Naive thymus-derived CD4-positive, alpha-beta T cell (primary cell): Measurements from ENCODE around the gene HOXB3. TPM values are rescaled to one million over a fixed set of nuclear protein-coding genes. Genes with fewer than 3 reads are reported as not detected.
A peak's percentile ranks its signal among the peaks of the same experiment; 100 is the strongest.

ENCODE experiments used
- ATAC-seq: fragments of 150-1000 bp; cut with Tn5 transposase; 2 replicates; pipeline ENCODE4 v1.10.0; 2021; ENCODE audit warnings: mild to moderate bottlenecking, moderate library complexity
- CTCF ChIA-PET: fragments of 350-600 bp; sonication (Branson Sonifier 250); formaldehyde crosslinking; loops from one replicate; lab custom pipeline; 2021; ENCODE audit warnings: antibody characterized with exemption; lab: Charles Lee
- POLR2A ChIA-PET: fragments of 350-600 bp; sonication (Branson Sonifier 250); formaldehyde crosslinking; loops from one replicate; lab custom pipeline; 2021; ENCODE audit warnings: antibody characterized with exemption, inconsistent platforms; lab: Charles Lee
- DNase-seq, 9 donors: peaks; one replicate each; pipeline versions ENCODE4 v3.0.0 to v3.0.0-alpha.2; 2020 to 2022; ENCODE audit warnings: mixed read lengths in 1 of 9
- H3K27ac ChIP-seq: one replicate; pipeline ENCODE4 v1.7.0; 2013; ENCODE audit warnings: mild to moderate bottlenecking, low read depth, low read length, moderate library complexity
- H3K27me3 ChIP-seq, 2 donors: one replicate each; pipeline ENCODE4 v1.7.0; 2013; ENCODE audit warnings: low read length in 2 of 2, mild to moderate bottlenecking in 2 of 2, moderate library complexity in 2 of 2; ENCODE audit not compliant: control insufficient read depth in 2 of 2, insufficient read depth in 2 of 2
- H3K36me3 ChIP-seq, 3 experiments: 1 replicate in 2 of 3; 2 replicates in 1 of 3; pipeline ENCODE4 v1.7.0; 2013; ENCODE audit warnings: low read length in 3 of 3, mild to moderate bottlenecking in 3 of 3, moderate library complexity in 1 of 3; ENCODE audit not compliant: insufficient read depth in 3 of 3, control insufficient read depth in 2 of 3
- H3K4me1 ChIP-seq, 2 donors: one replicate each; pipeline ENCODE4 v1.7.0; 2013; ENCODE audit warnings: low read length in 2 of 2, mild to moderate bottlenecking in 2 of 2, moderate library complexity in 1 of 2; ENCODE audit not compliant: control insufficient read depth in 2 of 2, insufficient read depth in 2 of 2
- H3K4me3 ChIP-seq: 2 replicates; pipeline ENCODE4 v1.7.0; 2013; ENCODE audit warnings: mild to moderate bottlenecking, low read length
- H3K9me3 ChIP-seq, 3 experiments: 1 replicate in 2 of 3; 2 replicates in 1 of 3; pipeline ENCODE4 v1.7.0; 2013; ENCODE audit warnings: low read length in 3 of 3; ENCODE audit not compliant: control insufficient read depth in 2 of 3
- H3K27ac Mint-ChIP-seq, 9 donors: one replicate each; pipeline ENCODE4 v1.8.0; 2020 to 2022; ENCODE audit warnings: mixed read lengths in 9 of 9, mild to moderate bottlenecking in 8 of 9, moderate library complexity in 5 of 9, inconsistent platforms in 2 of 9
- H3K27me3 Mint-ChIP-seq, 5 donors: one replicate each; pipeline ENCODE4 v1.8.0; 2021 to 2022; ENCODE audit warnings: mixed read lengths in 5 of 5, mild to moderate bottlenecking in 1 of 5
- H3K36me3 Mint-ChIP-seq, 5 donors: one replicate each; pipeline ENCODE4 v1.8.0; 2020 to 2022; ENCODE audit warnings: mixed read lengths in 5 of 5, mild to moderate bottlenecking in 3 of 5, inconsistent platforms in 1 of 5
- H3K4me1 Mint-ChIP-seq, 7 donors: one replicate each; pipeline ENCODE4 v1.8.0; 2020 to 2022; ENCODE audit warnings: mixed read lengths in 7 of 7, mild to moderate bottlenecking in 3 of 7, inconsistent platforms in 1 of 7
- H3K4me3 Mint-ChIP-seq, 10 donors: one replicate each; pipeline ENCODE4 v1.8.0; 2020 to 2022; ENCODE audit warnings: mild to moderate bottlenecking in 10 of 10, mixed read lengths in 10 of 10, moderate library complexity in 6 of 10, inconsistent platforms in 2 of 10
- H3K9me3 Mint-ChIP-seq, 11 donors: one replicate each; pipeline ENCODE4 v1.8.0; 2020 to 2022; ENCODE audit warnings: mixed read lengths in 11 of 11, mild to moderate bottlenecking in 4 of 11, inconsistent platforms in 1 of 11, moderate library complexity in 1 of 11
- intact Hi-C, 2 donors: fragments of 100-400 bp; cut with micrococcal nuclease; formaldehyde crosslinking; loops; one replicate each; pipeline ENCODE4 v1.15.1; 2023
- polyA plus RNA-seq, 2 donors: library from polyadenylated mRNA; unstranded; fragments of 300-500 nt; fragmentation: Illumina TruSeq; gene quantifications; one replicate each; pipeline ENCODE4 v1.2.3, GENCODE V29; 2021
- total RNA-seq, 6 experiments: library from RNA in 5 of 6; stranded (reverse) in 5 of 6; gene quantifications; 1 replicate in 5 of 6; 2 replicates in 1 of 6; pipeline ENCODE4 v1.2.3 and lab custom pipeline; 2021 to 2026

Gene HOXB3
- total and polyA plus RNA-seq, 7 experiments from 2014 or later: 0.11 to 14.6 (median 5.8) TPM; not detected in 1

DNA sequence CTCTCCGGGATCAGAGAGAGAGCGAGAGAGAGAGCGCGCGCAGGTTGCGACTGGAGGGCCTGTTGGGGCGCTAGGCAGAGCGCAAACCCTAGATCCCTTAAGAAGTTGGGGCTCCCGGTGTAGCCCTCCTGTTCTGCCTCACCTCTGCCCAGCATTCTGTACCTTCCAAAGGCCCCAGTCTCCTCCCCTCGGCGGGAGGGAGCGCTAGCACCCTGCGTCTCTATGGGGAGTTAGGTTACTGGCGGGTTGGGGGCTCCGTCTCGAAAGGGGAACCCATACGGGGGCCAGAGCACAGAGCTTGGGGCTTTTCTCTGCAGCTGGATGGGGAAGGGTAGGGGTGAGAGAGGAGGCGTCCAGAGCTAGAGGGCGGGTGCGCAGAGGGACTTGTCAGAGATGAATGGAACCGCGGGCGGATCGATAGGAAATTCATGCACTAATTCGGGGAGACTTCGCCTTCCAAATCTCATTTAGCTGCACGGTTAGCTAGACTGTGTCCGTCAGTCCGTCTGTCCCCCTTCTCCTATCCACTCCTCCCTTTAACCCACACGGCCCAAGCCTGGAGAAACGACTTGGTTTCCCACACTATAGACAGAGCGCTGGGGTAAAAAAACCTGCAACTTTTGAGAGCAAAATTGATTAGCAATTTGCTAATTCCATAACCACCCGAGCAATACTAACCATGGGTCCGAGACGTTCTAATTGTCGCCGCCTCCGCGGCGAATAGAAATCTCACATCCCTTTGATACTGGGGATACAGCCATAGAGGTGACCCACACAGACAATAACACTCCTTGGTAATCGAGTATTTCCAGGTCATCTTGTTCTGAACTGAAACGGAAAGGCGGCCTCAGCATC, 11.2 kb downstream of the HOXB3 start:
- POLR2A ChIA-PET: interaction anchor here (0.7 to 2.1 kb wide), 3 partner anchors 14 to 38 kb away, joined by 3 to 6 read pairs (median 5); partner anchors contain the start of gene HOXB5
- no peaks in the 10 kb centered on the region for H3K36me3 ChIP-seq
- peak overlapping the region; percentile 78 for H3K4me3 ChIP-seq
- H3K4me1 ChIP-seq: peaks cover 15 to 27% of the 10 kb centered on the region in 2 donors
- H3K27me3 ChIP-seq: peaks cover 6 to 40% of the 10 kb centered on the region in 2 donors
- DNase-seq (no peak), ATAC-seq (peak; percentile 54)
- CTCF ChIA-PET: interaction anchor here (0.8 to 1.1 kb wide), 2 partner anchors 78 to 86 kb away, joined by 3 to 4 read pairs; no protein-coding TSS in a partner anchor
- H3K27ac ChIP-seq: no peak overlapping the region
- Mint-ChIP-seq H3K9me3 (peaks cover 0 to 4% (median 0%) of the 10 kb centered on the region in 11 donors), H3K4me3 (peak overlapping the region; percentile 88 to 94 (median 90)), H3K4me1 (peaks cover 12 to 63% (median 52%) of the 10 kb centered on the region in 7 donors), H3K27me3 (peaks cover 49 to 71% (median 55%) of the 10 kb centered on the region in 5 donors), H3K27ac (peak overlapping the region in 7 of 9 donors; percentile 26 to 89 (median 69)), H3K36me3 (peaks cover 0 to 16% (median 0%) of the 10 kb centered on the region in 5 donors)
- no peaks in the 10 kb centered on the region for H3K9me3 ChIP-seq
- intact Hi-C loops: loop anchor here (1.0 to 5.0 kb wide), 4 partner anchors 35 to 87 kb away; no protein-coding TSS in a partner anchor

- peak in 6 of 9 donors; percentile 51 to 74 (median 57) for DNase-seq
- Histone ChIP-seq H3K9me3 (no peaks in the 10 kb centered on the region), H3K36me3 (no peaks in the 10 kb centered on the region), H3K4me3 (peak within 1 kb of the TSS; percentile 78), H3K27ac (no peak within 1 kb of the TSS), H3K27me3 (peaks cover 6 to 36% of the 10 kb centered on the region in 2 donors), H3K4me1 (peaks cover 15 to 27% of the 10 kb centered on the region in 2 donors)
- intact Hi-C loops: loop anchor here (1.0 to 5.0 kb wide), 4 partner anchors 34 to 86 kb away; no protein-coding TSS in a partner anchor
- Mint-ChIP-seq H3K4me1 (peaks cover 12 to 62% (median 52%) of the 10 kb centered on the region in 7 donors), H3K4me3 (peak within 1 kb of the TSS; percentile 88 to 94 (median 90)), H3K27ac (peak within 1 kb of the TSS; percentile 26 to 89 (median 66)), H3K36me3 (peaks cover 0 to 13% (median 0%) of the 10 kb centered on the region in 5 donors), H3K27me3 (peaks cover 44 to 70% (median 49%) of the 10 kb centered on the region in 5 donors), H3K9me3 (peaks cover 0 to 4% (median 0%) of the 10 kb centered on the region in 11 donors)
- CTCF ChIA-PET: interaction anchor here (0.8 to 1.1 kb wide), 2 partner anchors 77 to 85 kb away, joined by 3 to 4 read pairs; no protein-coding TSS in a partner anchor
- peak; percentile 83 for ATAC-seq
- POLR2A ChIA-PET: interaction anchor here (1.2 to 2.1 kb wide), 2 partner anchors 15 to 31 kb away, joined by 3 to 6 read pairs; partner anchors contain the start of gene HOXB5
Measured at GRCh38 chr17:48577946-48578615, 12.0 kb downstream of the HOXB3 start, which contains the start of gene HOXB4. Gene HOXB4, minus strand, starts transcription at chr17:48578350. Its CDS starts 31 bp downstream, at chr17:48578319.

GRCh38 chr17:48577330-48577945, 12.6 kb downstream of the HOXB3 start:
- H3K27me3 ChIP-seq: peaks cover 6 to 36% of the 10 kb centered on the region in 2 donors

DNA sequence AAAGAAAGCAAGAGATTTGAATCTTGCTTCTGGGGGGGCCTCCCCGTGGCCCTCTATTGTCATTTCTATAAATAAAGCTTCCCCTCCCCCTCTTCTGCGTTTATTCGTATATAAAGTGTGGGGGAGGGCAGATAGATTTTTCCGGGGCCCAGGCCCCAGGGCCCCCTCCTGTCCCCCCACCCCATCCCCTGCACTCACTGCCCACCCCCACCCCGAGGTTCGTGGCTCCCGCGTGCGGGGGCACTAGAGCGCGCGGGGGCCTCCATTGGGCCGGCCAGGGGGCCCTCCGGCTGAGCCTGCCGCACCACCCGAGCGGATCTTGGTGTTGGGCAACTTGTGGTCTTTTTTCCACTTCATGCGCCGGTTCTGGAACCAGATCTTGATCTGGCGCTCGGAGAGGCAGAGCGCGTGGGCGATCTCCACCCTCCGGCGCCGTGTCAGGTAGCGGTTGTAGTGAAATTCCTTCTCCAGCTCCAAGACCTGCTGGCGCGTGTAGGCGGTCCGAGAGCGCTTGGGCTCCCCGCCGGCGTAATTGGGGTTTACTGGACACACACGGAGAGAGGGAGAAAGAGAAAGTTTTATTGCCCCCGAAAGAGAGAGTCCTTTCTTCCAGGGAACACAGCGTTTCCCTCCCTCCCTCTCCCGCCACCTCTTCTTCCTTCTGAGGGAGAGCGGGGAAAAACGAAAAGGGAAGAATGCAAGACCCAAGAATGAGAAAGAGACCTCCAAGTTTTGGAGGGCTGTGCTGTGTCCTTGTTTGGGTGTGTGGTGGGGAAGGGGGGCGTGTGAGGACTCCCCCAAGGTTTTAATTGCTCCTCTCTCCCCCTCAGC, 13.3 kb downstream of the HOXB3 start:
- Mint-ChIP-seq H3K4me3 (peak overlapping the region; percentile 80 to 93 (median 86)), H3K27ac (peak overlapping the region in 2 of 9 donors; percentile 68 to 84), H3K4me1 (peaks cover 12 to 54% (median 42%) of the 10 kb centered on the region in 7 donors), H3K36me3 (peaks cover 0 to 15% (median 0%) of the 10 kb centered on the region in 5 donors), H3K27me3 (peaks cover 32 to 59% (median 38%) of the 10 kb centered on the region in 5 donors), H3K9me3 (peaks cover 0 to 4% (median 0%) of the 10 kb centered on the region in 11 donors)
- Histone ChIP-seq H3K4me1 (peaks cover 15 to 16% of the 10 kb centered on the region in 2 donors), H3K9me3 (no peaks in the 10 kb centered on the region), H3K36me3 (no peaks in the 10 kb centered on the region), H3K27me3 (peaks cover 6 to 31% of the 10 kb centered on the region in 2 donors), H3K4me3 (no peak overlapping the region), H3K27ac (no peak overlapping the region)
- POLR2A ChIA-PET: interaction anchor here (0.7 kb wide), 1 partner anchor 22 kb away, joined by 3 read pairs; no protein-coding TSS in a partner anchor
- CTCF ChIA-PET: no interaction called here
- DNase-seq (no peak), ATAC-seq (no peak)
- intact Hi-C loops: loop anchor here in 1 of 2 donors (5.0 kb wide), 1 partner anchor 64 kb away; no protein-coding TSS in a partner anchor

More at GRCh38 chr17:48577330-48577945, 12.6 kb downstream of the HOXB3 start:
- H3K4me3 Mint-ChIP-seq: peak overlapping the region; percentile 80 to 93 (median 86)
- intact Hi-C loops: loop anchor here in 1 of 2 donors (5.0 kb wide), 1 partner anchor 65 kb away; no protein-coding TSS in a partner anchor
- no peaks in the 10 kb centered on the region for H3K36me3 ChIP-seq
- H3K27ac Mint-ChIP-seq: peak overlapping the region in 4 of 9 donors; percentile 21 to 73 (median 36)
- no peaks in the 10 kb centered on the region for H3K9me3 ChIP-seq
- peaks cover 38 to 64% (median 43%) of the 10 kb centered on the region in 5 donors for H3K27me3 Mint-ChIP-seq
- H3K4me3 ChIP-seq: peak overlapping the region; percentile 46
- ChIA-PET POLR2A (interaction anchor here (2.1 kb wide), 1 partner anchor 16 kb away, joined by 6 read pairs; the partner anchor contains the start of gene HOXB5), CTCF (no interaction called here)
- DNase-seq (no peak), ATAC-seq (peak; percentile 37)
- peaks cover 15 to 24% of the 10 kb centered on the region in 2 donors for H3K4me1 ChIP-seq
- no peak overlapping the region for H3K27ac ChIP-seq
- H3K36me3 Mint-ChIP-seq: peaks cover 0 to 13% (median 0%) of the 10 kb centered on the region in 5 donors
- H3K4me1 Mint-ChIP-seq: peaks cover 12 to 56% (median 47%) of the 10 kb centered on the region in 7 donors
- H3K9me3 Mint-ChIP-seq: peaks cover 0 to 4% (median 0%) of the 10 kb centered on the region in 11 donors
